ENCODE results near the gene RIGI. TPM values are rescaled to one million over a fixed set of nuclear protein-coding genes. Genes with fewer than 3 reads are reported as not detected.

The RIGI gene
- total and polyA plus RNA-seq, 9 of the 15 experiments (the other 6 are each of a cell fraction or from before 2014, with no cell fraction given): 0.27 to 1.1 (median 0.54) TPM

DNA sequence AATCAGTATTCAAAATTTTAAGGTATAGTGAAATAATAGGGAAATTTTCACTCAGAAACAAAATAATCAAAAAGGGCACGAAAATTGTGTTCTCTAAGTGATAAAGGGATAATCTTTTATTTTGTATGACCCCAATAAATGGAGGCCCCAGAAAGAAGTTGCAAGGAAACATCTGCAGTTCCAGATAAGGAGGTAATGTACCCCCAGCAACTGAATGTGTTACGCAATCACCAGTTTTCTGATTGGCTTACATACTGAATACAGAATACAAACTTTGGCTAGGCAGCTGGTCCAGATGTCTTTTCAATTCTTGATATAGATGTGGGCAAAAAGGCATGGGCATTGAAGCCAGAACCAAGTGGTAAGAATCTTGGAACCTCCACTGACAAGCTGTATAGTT, 28.1 kb upstream of the RIGI start (continued):
- no peak for TF ChIP-seq ZNF184 (CRISPR knock-in tag; IDR thresholded peaks at IDR 0.05)
- no peak for TF ChIP-seq RBBP5 (IDR thresholded peaks at IDR 0.05; ENCODE audit: borderline replicate concordance, insufficient read depth, low read length, poor library complexity, severe bottlenecking)
- TF ChIP-seq ZNF583 (CRISPR knock-in tag; IDR thresholded peaks at IDR 0.05): no peak
- TF ChIP-seq HMGN3 (IDR thresholded peaks at IDR 0.05; ENCODE audit: borderline replicate concordance, extremely low read depth, insufficient read length, low read depth, low read length): no peak
- TF ChIP-seq LARP7 (IDR thresholded peaks at IDR 0.05): no peak
- no peak for TF ChIP-seq HNRNPLL (IDR thresholded peaks at IDR 0.05; ENCODE audit: low read depth, low read length, poor library complexity, severe bottlenecking)
- TF ChIP-seq ADNP (tag; IDR thresholded peaks at IDR 0.05): no peak
- TF ChIP-seq GABPB1 (CRISPR knock-in tag; IDR thresholded peaks at IDR 0.05): no peak
- no peak for TF ChIP-seq MTA1 (IDR thresholded peaks at IDR 0.05; ENCODE audit: borderline replicate concordance)
- no peak for TF ChIP-seq SREBF1 (IDR thresholded peaks at IDR 0.05; ENCODE audit: borderline replicate concordance, low read depth, low read length)
- TF ChIP-seq, protein P1, sequence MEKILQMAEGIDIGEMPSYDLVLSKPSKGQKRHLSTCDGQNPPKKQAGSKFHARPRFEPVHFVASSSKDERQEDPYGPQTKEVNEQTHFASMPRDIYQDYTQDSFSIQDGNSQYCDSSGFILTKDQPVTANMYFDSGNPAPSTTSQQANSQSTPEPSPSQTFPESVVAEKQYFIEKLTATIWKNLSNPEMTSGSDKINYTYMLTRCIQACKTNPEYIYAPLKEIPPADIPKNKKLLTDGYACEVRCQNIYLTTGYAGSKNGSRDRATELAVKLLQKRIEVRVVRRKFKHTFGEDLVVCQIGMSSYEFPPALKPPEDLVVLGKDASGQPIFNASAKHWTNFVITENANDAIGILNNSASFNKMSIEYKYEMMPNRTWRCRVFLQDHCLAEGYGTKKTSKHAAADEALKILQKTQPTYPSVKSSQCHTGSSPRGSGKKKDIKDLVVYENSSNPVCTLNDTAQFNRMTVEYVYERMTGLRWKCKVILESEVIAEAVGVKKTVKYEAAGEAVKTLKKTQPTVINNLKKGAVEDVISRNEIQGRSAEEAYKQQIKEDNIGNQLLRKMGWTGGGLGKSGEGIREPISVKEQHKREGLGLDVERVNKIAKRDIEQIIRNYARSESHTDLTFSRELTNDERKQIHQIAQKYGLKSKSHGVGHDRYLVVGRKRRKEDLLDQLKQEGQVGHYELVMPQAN (IDR thresholded peaks at IDR 0.05; ENCODE audit: borderline replicate concordance): no peak
- TF ChIP-seq, protein P2, sequence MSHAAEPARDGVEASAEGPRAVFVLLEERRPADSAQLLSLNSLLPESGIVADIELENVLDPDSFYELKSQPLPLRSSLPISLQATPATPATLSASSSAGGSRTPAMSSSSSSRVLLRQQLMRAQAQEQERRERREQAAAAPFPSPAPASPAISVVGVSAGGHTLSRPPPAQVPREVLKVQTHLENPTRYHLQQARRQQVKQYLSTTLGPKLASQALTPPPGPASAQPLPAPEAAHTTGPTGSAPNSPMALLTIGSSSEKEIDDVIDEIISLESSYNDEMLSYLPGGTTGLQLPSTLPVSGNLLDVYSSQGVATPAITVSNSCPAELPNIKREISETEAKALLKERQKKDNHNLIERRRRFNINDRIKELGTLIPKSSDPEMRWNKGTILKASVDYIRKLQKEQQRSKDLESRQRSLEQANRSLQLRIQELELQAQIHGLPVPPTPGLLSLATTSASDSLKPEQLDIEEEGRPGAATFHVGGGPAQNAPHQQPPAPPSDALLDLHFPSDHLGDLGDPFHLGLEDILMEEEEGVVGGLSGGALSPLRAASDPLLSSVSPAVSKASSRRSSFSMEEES (CRISPR knock-in tag; IDR thresholded peaks at IDR 0.05): no peak
- TF ChIP-seq, protein P3, sequence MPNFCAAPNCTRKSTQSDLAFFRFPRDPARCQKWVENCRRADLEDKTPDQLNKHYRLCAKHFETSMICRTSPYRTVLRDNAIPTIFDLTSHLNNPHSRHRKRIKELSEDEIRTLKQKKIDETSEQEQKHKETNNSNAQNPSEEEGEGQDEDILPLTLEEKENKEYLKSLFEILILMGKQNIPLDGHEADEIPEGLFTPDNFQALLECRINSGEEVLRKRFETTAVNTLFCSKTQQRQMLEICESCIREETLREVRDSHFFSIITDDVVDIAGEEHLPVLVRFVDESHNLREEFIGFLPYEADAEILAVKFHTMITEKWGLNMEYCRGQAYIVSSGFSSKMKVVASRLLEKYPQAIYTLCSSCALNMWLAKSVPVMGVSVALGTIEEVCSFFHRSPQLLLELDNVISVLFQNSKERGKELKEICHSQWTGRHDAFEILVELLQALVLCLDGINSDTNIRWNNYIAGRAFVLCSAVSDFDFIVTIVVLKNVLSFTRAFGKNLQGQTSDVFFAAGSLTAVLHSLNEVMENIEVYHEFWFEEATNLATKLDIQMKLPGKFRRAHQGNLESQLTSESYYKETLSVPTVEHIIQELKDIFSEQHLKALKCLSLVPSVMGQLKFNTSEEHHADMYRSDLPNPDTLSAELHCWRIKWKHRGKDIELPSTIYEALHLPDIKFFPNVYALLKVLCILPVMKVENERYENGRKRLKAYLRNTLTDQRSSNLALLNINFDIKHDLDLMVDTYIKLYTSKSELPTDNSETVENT (CRISPR knock-in tag; IDR thresholded peaks at IDR 0.05): no peak
- TF ChIP-seq, protein P4, sequence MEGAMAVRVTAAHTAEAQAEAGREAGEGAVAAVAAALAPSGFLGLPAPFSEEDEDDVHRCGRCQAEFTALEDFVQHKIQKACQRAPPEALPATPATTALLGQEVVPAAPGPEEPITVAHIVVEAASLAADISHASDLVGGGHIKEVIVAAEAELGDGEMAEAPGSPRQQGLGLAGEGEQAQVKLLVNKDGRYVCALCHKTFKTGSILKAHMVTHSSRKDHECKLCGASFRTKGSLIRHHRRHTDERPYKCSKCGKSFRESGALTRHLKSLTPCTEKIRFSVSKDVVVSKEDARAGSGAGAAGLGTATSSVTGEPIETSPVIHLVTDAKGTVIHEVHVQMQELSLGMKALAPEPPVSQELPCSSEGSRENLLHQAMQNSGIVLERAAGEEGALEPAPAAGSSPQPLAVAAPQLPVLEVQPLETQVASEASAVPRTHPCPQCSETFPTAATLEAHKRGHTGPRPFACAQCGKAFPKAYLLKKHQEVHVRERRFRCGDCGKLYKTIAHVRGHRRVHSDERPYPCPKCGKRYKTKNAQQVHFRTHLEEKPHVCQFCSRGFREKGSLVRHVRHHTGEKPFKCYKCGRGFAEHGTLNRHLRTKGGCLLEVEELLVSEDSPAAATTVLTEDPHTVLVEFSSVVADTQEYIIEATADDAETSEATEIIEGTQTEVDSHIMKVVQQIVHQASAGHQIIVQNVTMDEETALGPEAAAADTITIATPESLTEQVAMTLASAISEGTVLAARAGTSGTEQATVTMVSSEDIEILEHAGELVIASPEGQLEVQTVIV (CRISPR knock-in tag; IDR thresholded peaks at IDR 0.05; ENCODE audit: borderline replicate concordance): no peak
- TF ChIP-seq SRSF9 (IDR thresholded peaks at IDR 0.05; ENCODE audit: borderline replicate concordance, low read depth, low read length): no peak
- no peak for TF ChIP-seq NELFE (IDR thresholded peaks at IDR 0.05; ENCODE audit: insufficient read depth, insufficient read length)
- no peak for TF ChIP-seq SETDB1 (IDR thresholded peaks at IDR 0.05; ENCODE audit: low read length)
- no peak for TF ChIP-seq PRPF4 (IDR thresholded peaks at IDR 0.05; ENCODE audit: insufficient read depth, low read depth, low read length, poor library complexity, severe bottlenecking)
- peak; percentile 58; the same call in 1 of the 2 replicates for TF ChIP-seq GATAD2B (IDR thresholded peaks at IDR 0.05; ENCODE audit: borderline replicate concordance)
- TF ChIP-seq OTX1 (CRISPR knock-in tag; IDR thresholded peaks at IDR 0.05): no peak
